Measurements from ENCODE around the gene ANO10.

Gene ANO10

GRCh38 chr3:43346978-43347749 is 274.6 kb downstream of the ANO10 start:
- DNase-seq (ENCODE audit: low read depth) = no peak

- DNase-seq (ENCODE audit: low read depth) = no peak
Measured at GRCh38 chr3:43345877-43346276, 275.9 kb downstream of the ANO10 start.

DNA sequence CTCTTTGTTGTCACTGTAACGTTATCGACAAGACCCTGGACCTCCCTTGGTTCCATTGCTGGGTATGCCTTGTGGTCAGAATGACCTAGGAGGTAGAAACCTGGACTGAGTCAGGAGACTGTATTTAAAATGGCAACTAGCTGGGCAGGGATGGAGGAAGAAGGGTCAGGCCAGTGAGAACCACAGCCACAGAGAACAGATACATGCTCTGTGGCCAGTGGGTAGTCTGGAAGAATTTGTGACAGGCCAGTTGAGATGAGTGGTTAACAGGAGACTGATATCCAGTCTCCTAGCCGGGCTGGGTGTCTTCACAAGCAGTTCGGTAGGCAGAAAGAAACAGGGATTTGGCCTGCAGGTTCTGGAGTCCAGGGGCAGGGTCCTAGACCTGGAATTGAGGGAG is 276.6 kb downstream of the ANO10 start:
- no peak for DNase-seq (ENCODE audit: low read depth)

DNA sequence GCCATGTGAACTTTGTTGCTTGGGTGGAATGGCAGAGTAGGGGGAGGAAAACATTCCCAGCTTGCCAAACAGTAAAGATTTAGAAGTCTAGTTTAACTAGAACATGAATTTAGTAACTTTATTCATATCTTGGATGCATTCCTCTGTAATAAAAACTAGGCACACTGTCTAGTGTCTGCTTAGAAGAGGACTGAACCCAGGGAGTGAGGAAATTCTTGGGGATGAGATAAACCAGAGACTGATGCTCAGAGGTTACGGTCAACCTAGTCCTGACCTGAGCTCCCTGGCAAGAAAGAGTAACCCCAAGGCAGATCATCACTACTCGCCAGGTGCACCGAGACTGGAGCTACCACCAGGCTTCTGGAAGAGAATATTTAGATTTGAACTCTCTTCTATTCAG is 277.3 kb downstream of the ANO10 start:
- no peak for DNase-seq (ENCODE audit: low read depth)

- no peak for DNase-seq (ENCODE audit: low read depth)
Measured at GRCh38 chr3:43343815-43344214, 278.0 kb downstream of the ANO10 start.

DNA sequence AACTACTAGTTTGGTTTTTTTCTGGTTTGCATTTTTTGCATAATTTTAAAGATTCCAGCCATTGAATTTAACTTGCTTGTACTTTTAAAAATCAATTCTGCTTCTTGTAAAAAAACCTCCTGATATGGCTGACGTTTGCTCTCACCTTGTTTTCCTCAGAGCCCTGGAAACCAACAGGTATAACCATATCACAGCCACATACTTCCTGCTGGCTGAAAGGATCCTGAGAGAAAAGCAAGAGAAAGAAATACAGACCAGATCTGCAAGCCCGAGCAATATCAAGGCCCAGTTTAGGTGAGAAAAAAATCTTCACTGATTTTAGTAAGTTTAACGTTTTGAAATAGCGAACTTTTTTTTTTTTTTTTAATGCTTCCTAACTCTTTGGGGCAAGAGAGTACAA is 278.6 kb downstream of the ANO10 start:
- no peak for DNase-seq (ENCODE audit: low read depth)

DNA sequence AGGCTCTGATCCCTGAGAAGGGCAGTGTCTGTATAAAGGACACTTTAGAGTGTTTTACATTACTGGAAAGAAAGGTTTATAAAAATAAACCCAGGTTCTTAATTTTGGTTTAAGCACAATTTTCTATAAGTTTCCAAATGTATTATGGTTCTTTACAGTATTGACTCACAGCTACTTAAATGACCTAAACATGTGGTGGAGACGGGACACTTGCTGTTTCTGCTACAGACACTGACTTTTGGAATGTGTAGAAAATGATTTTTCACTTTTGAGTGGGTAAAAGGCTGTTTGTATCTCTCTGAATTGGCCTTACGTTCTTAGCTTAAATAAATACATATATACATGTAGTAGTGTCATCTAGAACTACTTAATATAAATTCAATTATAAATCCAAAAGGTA is 280.0 kb downstream of the ANO10 start:
- DNase-seq (ENCODE audit: low read depth) = no peak

- no peak for DNase-seq (ENCODE audit: low read depth)
Measured at GRCh38 chr3:43340403-43340802, 281.4 kb downstream of the ANO10 start.

DNA sequence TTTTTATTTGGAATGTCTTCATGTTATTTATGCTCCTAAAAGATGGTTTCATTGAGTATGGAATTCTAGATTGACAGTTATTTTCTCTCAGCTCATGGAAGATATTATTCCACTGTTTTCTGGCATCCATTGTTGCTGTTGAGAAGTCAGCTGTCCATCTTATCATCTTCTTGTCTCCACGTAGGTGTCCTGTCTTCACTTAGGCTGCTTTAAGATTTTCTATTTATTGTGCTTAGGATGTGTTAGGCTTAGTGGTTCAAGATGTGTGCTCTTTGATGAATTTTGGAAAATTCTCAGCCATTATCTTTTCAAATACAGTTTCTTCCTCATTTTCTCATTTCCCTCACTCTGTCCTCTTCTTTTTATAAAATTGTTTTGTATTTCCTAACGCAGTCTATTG is 283.5 kb downstream of the ANO10 start:
- DNase-seq (ENCODE audit: low read depth) = no peak

DNA sequence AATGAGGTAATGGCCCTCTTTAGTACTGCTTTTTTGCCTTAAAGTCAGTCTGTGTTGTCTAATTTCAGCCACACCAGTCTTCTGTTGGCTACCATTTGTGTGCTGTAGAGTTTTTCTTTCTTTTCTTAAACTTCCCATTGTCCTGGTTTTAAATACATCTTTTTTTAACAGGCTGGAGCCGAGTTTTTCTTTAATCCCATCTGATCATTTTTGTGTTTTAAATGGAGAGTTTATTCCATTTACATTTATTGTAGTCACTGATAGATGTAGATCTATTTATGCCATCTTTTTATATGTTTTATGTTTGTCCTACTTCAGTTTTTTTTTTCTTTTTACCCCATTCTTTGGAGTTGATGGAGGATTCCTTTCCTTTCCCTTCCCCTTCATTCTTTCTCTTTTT is 286.0 kb downstream of the ANO10 start:
- no peak for DNase-seq (ENCODE audit: low read depth)

- DNase-seq (ENCODE audit: low read depth) = no peak
Measured at GRCh38 chr3:43334976-43335375, 286.8 kb downstream of the ANO10 start.

DNA sequence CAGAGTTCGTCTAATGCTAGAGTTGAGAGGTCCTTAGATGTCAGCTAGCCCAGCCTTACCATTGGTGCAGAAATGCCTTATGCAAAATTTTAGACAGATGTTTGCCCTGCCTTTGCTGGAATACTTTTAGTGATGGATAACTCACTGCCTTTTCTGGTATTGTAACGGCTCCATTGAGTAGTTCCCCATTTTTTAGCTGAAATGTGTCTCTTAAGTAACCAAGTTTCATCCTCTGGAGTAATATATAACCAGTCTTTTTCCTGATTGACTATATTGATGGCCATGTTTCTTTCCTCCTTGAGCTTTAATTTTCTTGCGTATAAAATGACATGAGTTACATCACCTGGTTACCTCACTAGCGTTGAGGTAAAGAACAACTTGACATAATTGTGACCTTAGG is 290.4 kb downstream of the ANO10 start:
- DNase-seq (ENCODE audit: low read depth) = no peak

DNA sequence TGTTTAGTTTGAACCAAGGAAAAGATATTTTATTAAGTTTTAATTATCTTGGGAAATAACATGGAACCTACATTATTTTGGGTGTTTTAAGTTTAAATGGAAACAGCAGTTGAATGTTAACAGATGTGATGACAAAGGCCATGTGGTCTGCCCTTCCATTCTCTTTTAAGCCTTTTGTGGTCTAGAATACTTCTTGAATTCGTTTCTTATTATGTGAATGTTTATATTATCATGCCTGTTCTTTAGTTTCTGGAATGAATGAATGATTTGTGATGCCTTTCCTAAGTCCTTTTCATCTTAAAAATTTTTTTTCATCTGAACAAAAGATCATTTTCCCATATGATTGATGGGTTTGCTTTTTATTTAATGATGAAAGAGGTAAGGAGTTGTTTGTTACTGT is 290.8 kb downstream of the ANO10 start:
- DNase-seq (ENCODE audit: low read depth) = no peak

DNA sequence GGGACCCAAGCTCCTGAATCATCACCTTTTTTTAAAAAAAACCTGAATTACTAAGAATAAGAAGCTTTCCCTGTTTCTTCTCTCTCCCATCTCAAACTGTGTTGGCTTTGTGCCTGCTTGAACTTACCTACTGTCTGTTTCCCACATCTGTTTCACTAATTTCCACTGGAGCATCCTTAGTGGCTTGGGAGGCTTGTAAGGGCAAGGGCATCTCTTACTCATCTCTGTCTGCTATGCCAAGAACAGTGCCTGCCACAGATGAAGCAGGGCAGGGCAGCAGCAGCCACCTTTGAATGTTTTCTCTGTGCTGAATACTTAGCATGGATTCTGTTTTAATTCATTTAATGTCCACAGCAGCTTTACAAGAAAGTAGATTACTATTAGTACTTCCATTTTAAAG is 293.2 kb downstream of the ANO10 start:
- DNase-seq (ENCODE audit: low read depth) = no peak

- DNase-seq (ENCODE audit: low read depth) = no peak
Measured at GRCh38 chr3:43327582-43327979, 294.2 kb downstream of the ANO10 start.

DNA sequence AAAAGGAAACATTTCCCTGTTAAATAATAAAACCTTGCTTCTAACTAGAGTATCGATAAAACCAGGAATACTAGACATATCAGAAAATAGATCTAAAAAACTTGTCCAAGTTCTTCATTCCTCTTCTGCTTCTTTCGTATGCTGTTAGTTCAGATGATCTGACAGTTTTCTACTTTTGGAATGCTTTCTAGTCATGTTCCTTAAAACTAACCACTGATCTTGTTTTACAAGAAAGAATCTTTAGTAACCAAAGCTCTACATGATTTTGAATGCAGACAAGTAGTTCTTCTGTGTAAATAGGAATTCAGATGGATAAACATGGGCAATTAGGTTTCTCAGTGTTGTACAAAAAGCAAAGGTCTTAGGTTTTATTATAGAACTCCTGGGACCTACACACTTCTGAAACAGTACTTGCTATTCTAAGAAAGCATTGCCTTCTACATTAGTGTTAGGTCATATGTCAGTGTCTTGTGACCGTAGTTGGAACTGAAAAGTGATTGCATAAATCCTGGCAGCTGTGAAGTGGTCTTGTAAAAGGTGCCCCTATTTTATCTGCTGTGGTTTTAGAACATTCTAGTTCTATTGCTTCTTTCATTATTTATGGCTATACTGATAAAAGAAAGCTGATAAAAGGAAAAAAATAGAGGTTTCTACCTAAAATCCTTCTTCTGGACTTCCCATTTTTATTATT is 294.8 kb downstream of the ANO10 start:
- DNase-seq (ENCODE audit: low read depth) = no peak

GRCh38 chr3:43323541-43323940 is 298.3 kb downstream of the ANO10 start:
- DNase-seq (ENCODE audit: low read depth) = no peak

- DNase-seq (ENCODE audit: low read depth) = no peak
Measured at GRCh38 chr3:43320288-43320687, 301.5 kb downstream of the ANO10 start.

DNA sequence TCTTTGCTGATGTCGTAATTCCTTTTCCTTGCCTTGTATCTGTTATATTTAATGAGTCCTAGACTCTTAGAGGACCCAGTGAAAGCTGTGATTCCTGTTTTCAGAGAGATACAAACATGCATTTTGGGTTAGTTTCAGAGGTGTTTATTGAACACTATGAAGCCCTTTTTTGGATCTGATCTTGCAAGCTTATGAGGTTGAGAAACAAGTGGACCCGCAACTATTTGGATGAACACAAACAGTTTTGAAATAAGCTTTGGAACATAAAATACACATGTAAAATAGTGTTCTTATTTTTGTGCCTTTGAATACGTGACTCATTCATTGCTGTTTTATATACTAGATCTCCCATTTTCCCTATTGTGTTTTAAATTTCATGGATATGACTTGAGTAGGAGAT is 302.0 kb downstream of the ANO10 start:
- DNase-seq (ENCODE audit: low read depth) = no peak

- DNase-seq (ENCODE audit: low read depth) = no peak
Measured at GRCh38 chr3:43319376-43319775, 302.4 kb downstream of the ANO10 start.

- no peak for DNase-seq (ENCODE audit: low read depth)
Measured at GRCh38 chr3:43317461-43318316, 304.1 kb downstream of the ANO10 start.

- no peak for DNase-seq (ENCODE audit: low read depth)
Measured at GRCh38 chr3:43316783-43317460, 304.9 kb downstream of the ANO10 start.

All from stimulated activated CD8-positive, alpha-beta memory T cell treated with anti-CD3 and anti-CD28 coated beads, Interleukin-7, amount 100 ng/mL, for 24 hours (primary cell).